ENCODE data around the gene MED22. TPM values are rescaled to one million over a fixed set of nuclear protein-coding genes. Genes with fewer than 3 reads are reported as not detected.
"Not testable (repeated sequence)": the region's sequence is repeated elsewhere in the genome, so short reads cannot be mapped to it uniquely, and the experiment has no call there.

MED22 gene
- total RNA-seq, 1 experiment from 2014 or later, result 26.2 TPM

DNA sequence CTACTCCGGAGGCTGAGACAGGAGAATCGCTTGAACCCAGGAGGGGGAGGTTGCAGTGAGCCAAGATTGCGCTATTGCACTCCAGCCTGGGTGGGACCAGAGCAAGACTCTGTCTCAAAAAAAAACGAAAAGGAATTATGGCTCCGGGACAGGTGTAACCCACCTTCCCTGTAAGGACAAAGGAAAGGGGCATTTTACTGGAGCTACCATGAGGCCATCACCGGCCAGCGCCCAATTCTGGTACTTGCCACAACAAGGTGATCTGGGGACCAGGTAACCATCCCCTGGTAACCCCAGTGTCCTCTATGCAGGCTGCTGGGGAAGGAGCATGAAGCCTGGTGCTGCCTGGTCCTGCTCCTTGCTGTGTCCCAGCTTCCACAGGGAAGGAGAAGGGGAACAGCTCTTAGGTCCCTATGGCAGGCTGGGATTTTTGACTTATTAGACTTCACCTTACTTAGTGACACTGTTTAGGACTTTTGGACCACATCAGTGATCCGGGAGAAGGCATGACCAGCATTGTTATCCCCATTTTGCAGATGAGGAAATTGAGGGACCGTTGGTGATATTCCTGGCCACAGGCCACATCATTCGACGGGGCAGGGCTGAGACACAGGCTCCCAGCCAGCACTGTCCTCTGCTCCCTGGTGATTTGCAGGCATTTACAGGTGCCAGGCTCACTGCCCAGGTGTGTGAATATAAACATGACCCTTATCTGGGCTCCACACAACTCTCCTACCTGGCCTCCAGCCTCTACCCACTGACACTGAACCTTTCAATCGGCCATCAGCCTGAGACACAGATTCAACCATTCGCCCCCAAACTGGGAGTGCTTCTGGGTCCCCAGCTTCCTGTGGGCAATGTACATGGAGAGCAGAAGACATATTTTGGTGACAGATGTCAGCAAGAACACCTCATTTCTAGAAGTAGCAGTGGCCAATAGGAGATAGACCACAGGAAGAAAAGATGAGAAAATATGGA, 46.4 kb downstream of the MED22 start:
- Histone ChIP-seq H3K27ac (ENCODE audit: low read length) (no peak overlapping the region), H3K9me3 (ENCODE audit: control insufficient read depth, insufficient read depth, low read depth, low read length) (no peaks in the 10 kb centered on the region), H3K4me1 (ENCODE audit: control insufficient read depth, insufficient read depth, low read length) (no peaks in the 10 kb centered on the region), H3K4me3 (ENCODE audit: low read depth in 2 of 2, low read length in 2 of 2) (no peak overlapping the region), H3K36me3 (ENCODE audit: control insufficient read depth, insufficient read depth, low read length) (no peaks in the 10 kb centered on the region), H3K27me3 (ENCODE audit: control insufficient read depth, insufficient read depth, low read length) (no peaks in the 10 kb centered on the region)
- intact Hi-C loops (cut with micrococcal nuclease; ENCODE audit: unreplicated experiment) (no loop called here), in situ Hi-C loops (cut with HindIII; ENCODE audit: low pct_unique_long_range_greater_than_20kb, low sequenced_read_pairs) (no loop called here)
- DNase-seq (ENCODE audit: low read depth, low spot score) (no peak), ATAC-seq (no peak)
- POLR2A ChIA-PET, result no interaction called here
- TF ChIP-seq, protein P1, sequence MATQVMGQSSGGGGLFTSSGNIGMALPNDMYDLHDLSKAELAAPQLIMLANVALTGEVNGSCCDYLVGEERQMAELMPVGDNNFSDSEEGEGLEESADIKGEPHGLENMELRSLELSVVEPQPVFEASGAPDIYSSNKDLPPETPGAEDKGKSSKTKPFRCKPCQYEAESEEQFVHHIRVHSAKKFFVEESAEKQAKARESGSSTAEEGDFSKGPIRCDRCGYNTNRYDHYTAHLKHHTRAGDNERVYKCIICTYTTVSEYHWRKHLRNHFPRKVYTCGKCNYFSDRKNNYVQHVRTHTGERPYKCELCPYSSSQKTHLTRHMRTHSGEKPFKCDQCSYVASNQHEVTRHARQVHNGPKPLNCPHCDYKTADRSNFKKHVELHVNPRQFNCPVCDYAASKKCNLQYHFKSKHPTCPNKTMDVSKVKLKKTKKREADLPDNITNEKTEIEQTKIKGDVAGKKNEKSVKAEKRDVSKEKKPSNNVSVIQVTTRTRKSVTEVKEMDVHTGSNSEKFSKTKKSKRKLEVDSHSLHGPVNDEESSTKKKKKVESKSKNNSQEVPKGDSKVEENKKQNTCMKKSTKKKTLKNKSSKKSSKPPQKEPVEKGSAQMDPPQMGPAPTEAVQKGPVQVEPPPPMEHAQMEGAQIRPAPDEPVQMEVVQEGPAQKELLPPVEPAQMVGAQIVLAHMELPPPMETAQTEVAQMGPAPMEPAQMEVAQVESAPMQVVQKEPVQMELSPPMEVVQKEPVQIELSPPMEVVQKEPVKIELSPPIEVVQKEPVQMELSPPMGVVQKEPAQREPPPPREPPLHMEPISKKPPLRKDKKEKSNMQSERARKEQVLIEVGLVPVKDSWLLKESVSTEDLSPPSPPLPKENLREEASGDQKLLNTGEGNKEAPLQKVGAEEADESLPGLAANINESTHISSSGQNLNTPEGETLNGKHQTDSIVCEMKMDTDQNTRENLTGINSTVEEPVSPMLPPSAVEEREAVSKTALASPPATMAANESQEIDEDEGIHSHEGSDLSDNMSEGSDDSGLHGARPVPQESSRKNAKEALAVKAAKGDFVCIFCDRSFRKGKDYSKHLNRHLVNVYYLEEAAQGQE (IDR thresholded peaks at IDR 0.05; ENCODE audit: insufficient read depth in 1 of 2, low read depth in 2 of 2, low read length in 1 of 2), result no peak
- CTCF ChIA-PET, result no interaction called here
- BruUV-seq (replicated peaks), result no TSS peak

GRCh38 chr9:133299996-133300395, 47.9 kb downstream of the MED22 start:
- H3K4me1 ChIP-seq (ENCODE audit: control insufficient read depth, insufficient read depth, low read length); ATAC-seq; BruUV-seq (replicated peaks); DNase-seq (ENCODE audit: low read depth, low spot score); H3K4me3 ChIP-seq (ENCODE audit: low read depth in 2 of 2, low read length in 2 of 2); CTCF ChIA-PET; H3K36me3 ChIP-seq (ENCODE audit: control insufficient read depth, insufficient read depth, low read length); H3K27me3 ChIP-seq (ENCODE audit: control insufficient read depth, insufficient read depth, low read length); H3K9me3 ChIP-seq (ENCODE audit: control insufficient read depth, insufficient read depth, low read depth, low read length); H3K27ac ChIP-seq (ENCODE audit: low read length); intact Hi-C loops (cut with micrococcal nuclease; ENCODE audit: unreplicated experiment); POLR2A ChIA-PET; in situ Hi-C loops (cut with HindIII; ENCODE audit: low pct_unique_long_range_greater_than_20kb, low sequenced_read_pairs): not testable (repeated sequence)

GRCh38 chr9:133294257-133294656, 53.7 kb downstream of the MED22 start:
- no TSS peak for BruUV-seq (replicated peaks)
- in situ Hi-C loops (cut with HindIII; ENCODE audit: low pct_unique_long_range_greater_than_20kb, low sequenced_read_pairs) (no loop called here), intact Hi-C loops (cut with micrococcal nuclease; ENCODE audit: unreplicated experiment) (no loop called here)
- TF ChIP-seq TCF7L2 (IDR thresholded peaks at IDR 0.05; ENCODE audit: low read depth, low read length) (no peak), SIN3A (IDR thresholded peaks at IDR 0.05; ENCODE audit: borderline replicate concordance, insufficient read depth, low read depth, low read length) (no peak), POLR2AphosphoS5 (IDR thresholded peaks at IDR 0.05; ENCODE audit: low read depth, low read length) (no peak), CTCF (IDR thresholded peaks at IDR 0.05) (no peak)
- TF ChIP-seq, protein P1 (IDR thresholded peaks at IDR 0.05; ENCODE audit: insufficient read depth in 1 of 2, low read depth in 2 of 2, low read length in 1 of 2), result no peak
- Histone ChIP-seq H3K4me1 (ENCODE audit: control insufficient read depth, insufficient read depth, low read length) (no peaks in the 10 kb centered on the region), H3K27me3 (ENCODE audit: control insufficient read depth, insufficient read depth, low read length) (peaks cover 7% of the 10 kb centered on the region), H3K9me3 (ENCODE audit: control insufficient read depth, insufficient read depth, low read depth, low read length) (no peaks in the 10 kb centered on the region), H3K36me3 (ENCODE audit: control insufficient read depth, insufficient read depth, low read length) (no peaks in the 10 kb centered on the region), H3K27ac (ENCODE audit: low read length) (no peak overlapping the region), H3K4me3 (ENCODE audit: low read depth in 2 of 2, low read length in 2 of 2) (no peak overlapping the region)
- POLR2A ChIA-PET, result no interaction called here
- CTCF ChIA-PET, result no interaction called here
- no peak for DNase-seq (ENCODE audit: low read depth, low spot score)
- ATAC-seq, result no peak
